A204.1 (cell line): Measurements from ENCODE around the gene GSS.

Source experiments
- FAIRE-seq: peaks from 2 replicates; lab custom pipeline; 2012; peaks lifted over from hg19 to GRCh38; lab: Jason Lieb, UNC

Gene GSS

GRCh38 chr20:34945315-34946077, 10.1 kb downstream of the GSS start:
- no peak for FAIRE-seq

DNA sequence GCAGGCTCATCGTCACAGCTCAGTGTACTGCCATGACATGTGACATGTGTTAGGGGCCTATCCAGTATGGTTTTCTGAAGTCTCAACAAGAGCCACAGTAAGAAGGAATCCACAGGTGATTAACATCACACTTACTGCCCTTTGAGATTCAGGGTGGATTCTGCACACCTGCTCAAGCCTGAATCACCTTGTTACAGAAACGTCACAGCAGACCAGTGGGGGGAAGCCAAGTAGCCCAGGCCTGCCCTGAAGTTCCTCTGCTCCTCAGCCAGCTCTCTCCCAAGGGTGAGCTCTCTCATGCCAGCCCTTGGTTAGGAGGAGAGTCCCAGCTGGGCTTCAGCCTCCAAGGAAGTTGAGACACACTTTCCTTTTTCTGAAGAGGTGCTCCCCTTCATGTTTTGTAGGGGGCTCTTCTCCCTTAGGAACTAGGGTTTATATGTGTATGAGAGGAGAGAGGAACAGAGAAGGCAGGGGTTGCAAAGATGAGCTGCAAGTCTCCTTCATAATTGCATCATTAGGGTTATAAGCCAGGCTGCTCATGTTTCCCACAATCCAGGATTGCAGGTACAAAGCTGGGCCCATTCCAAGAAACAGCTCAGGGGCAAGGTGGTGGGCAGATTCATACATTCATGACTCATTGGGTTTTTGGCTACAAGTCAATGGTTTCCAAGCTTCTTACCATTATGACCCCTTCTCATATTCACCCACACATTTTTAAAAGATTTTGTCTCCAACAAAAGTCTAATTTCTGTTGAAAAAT, 11.6 kb downstream of the GSS start:
- FAIRE-seq: no peak

- no peak for FAIRE-seq
Observed at GRCh38 chr20:34942301-34942700, 13.3 kb downstream of the GSS start.

DNA sequence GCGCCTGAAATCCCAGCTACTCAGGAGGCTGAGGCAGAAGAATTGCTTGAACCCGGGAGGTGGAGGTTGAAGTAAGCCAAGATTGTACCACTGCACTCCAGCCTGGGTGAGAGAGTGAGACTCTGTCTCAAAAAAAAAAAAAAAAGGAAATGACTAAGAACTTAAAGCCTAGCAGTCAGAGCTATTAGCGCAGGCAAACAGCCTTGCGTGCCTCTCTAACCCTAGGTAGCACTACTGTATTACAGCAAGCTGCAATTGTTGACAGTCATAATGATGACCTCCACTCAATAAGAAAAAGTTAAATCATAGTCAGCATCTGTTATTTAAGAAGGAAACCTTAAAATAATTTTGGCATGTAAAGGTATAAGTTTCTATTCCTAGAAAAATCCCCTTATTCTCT, 14.4 kb downstream of the GSS start:
- no peak for FAIRE-seq

DNA sequence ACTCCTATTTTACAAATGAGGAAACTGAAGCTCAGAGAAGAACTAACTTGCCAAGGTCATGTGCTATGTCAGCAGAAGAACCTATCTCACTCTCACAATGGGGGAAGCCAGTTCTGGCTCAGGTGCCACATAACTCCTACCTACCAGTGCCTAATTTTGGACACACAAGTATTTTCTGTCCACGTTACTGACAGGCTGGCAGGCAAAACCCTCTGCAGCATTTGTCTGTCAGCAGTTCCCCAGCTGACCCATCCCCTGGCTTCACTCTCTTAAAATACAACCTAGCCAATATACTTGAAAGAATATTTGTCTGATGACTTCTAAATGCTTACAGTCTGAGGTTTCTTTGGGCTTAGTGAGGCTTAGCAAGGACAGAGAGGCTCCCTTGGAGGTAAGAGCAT, 15.5 kb downstream of the GSS start:
- FAIRE-seq: no peak

DNA sequence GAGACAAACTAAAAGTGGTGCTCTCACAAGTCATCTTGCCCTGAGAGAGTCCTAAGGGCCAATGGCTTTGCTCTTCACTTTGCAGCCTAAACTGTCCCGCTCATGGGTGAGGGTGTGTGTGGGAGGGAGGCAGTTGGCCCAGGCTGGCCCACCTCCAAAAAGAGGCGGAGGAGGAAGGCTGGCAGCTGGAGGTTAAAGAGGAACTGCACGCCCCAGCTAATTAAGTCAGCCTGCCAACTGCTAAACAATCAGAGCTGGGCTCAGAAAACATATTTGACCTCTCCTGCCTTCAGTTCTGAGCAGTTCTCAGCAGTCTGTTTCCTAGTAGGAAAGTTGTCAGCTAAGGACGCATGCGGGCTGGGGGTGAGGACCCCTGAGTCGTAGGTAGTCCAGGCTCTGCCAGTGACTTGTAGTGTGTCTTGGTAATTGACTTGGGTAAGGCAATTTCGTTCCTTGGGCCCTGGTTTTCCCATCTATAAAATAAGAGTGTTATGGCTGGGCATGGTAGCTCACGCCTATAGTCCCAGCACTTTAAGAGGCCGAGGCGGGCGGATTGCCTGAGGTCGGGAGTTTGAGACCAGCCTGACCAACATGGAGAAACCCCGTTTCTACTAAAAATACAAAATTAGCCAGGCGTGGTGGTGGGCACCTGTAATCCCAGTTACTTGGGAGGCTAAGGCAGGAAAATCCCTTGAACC, 17.0 kb downstream of the GSS start:
- FAIRE-seq: no peak

GRCh38 chr20:34931771-34932170, 23.8 kb downstream of the GSS start:
- FAIRE-seq: no peak

DNA sequence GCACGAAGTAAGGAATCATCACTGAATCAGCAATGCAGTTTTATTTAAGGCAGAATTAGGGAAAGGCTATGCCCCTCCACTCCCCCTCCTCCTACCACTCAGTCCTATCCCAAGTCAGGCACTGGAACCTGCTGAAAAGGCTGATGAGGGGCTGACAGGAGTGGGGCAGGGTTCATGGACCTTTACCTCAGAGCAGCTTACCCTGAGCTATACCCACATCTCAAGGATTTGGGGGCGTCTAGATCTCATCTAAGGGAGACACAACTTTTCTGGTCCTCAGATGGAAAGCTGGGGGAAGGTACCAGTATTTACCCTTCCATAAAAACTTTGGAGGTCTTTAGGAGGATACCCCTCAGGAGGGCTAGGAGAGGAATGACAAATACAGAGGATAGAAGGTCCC, 27.2 kb downstream of the GSS start:
- FAIRE-seq: no peak

DNA sequence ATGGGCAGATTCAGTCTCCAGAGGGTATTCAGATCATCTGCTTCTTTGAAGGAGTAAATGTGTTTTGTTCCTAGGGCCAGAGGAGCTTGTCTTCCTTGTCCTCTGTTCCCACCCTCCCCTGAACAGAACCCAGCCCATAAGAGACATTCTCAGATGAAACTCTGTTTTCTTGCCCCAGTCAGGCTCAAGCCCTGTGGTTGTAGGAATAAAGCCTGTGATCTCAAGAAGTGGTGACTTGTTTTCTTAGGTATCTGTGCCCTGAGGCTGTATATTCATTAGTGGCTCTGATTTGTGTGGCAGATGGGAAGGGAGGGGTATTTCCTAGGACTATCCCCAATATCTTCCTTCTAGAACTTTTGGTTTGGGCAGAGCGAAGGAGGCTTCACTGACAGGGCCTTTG, 27.9 kb downstream of the GSS start:
- no peak for FAIRE-seq

GRCh38 chr20:34926581-34926980, 29.0 kb downstream of the GSS start:
- no peak for FAIRE-seq

DNA sequence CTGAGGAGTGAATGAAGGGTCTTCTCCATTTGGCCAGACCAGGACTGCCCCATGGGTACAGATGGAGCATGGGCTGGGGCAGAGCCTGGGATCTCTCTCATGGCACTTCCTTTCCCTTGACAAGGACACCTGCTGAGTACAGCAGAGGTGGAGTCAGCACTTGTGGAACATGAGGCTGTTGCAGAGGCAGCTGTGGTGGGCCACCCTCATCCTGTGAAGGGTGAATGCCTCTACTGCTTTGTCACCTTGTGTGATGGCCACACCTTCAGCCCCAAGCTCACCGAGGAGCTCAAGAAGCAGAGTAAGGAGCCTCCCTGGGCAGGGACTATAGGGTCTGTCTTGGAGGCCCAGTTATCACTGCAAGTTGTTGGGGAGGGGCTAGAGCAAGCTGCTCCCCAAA, 29.6 kb downstream of the GSS start:
- no peak for FAIRE-seq

DNA sequence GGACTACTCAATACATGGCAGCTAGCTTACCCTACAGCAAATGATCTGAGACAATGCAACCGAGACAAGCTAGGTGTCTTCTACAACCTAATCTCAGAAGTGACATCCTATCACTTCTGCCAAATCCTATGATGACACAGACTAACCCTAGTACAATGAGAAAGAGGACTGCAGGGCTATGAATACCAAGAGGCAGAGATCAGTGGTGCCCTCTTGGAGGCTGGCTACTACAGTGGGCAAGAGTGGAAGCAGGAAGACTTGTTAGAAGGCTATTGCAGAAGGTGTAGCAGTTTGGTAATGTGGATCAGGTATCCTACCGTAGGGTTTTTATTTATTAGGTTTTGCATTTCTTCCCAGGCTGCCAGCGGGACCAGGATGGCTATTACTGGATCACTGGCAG, 30.3 kb downstream of the GSS start:
- FAIRE-seq: no peak

GRCh38 chr20:34923414-34923813, 32.2 kb downstream of the GSS start:
- no peak for FAIRE-seq

DNA sequence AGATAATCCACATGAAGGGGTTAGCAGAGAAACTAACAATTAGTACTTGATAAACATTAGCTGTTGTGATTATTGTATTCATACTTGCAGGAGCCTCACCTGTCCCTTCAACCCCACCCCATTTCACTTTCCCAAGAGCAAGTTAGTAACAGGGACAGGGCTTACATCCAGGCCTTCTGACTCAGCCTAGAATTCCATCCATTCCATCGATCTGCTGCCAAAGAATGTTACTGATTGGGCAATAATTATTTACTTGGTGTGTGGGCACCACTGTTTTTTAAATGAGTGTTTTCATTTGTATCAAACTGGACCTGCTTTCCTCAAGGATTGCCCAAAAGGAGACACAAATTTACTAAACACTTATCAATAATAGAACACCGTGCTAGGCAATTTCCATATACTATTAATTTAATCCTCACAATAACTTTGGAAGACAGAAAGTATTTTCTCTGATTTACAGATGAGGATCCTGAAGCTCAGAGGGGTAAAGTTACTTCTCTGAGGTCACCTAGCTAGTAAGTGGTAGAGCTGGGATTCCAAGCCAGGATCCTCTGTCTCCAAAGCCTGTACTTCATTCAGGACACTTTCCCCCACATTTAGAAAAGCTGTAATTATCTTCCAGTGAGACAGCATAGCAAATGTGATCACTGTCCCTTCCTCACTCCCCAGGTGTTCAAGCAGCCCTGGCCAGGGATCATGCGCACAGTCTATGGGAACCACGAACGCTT, 32.8 kb downstream of the GSS start:
- FAIRE-seq: no peak

DNA sequence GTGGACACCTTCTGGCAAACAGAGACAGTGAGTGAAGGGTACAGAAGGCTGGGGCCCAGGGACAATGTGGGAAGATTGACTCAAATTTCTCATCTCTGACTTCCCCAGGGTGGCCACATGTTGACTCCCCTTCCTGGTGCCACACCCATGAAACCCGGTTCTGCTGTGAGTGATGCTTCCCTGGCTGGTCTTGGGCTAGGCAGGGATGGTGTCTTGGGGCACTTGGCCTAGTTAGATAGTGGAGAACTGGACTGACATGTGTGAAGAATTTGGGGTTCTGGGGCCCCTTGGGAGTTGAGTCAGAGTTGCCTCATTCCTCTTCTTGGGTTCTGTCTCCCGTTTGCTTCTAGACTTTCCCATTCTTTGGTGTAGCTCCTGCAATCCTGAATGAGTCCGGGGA, 34.2 kb downstream of the GSS start:
- no peak for FAIRE-seq

GRCh38 chr20:34920055-34920454, 35.6 kb downstream of the GSS start:
- no peak for FAIRE-seq

- no peak for FAIRE-seq
Observed at GRCh38 chr20:34916774-34917354, 38.7 kb downstream of the GSS start.

DNA sequence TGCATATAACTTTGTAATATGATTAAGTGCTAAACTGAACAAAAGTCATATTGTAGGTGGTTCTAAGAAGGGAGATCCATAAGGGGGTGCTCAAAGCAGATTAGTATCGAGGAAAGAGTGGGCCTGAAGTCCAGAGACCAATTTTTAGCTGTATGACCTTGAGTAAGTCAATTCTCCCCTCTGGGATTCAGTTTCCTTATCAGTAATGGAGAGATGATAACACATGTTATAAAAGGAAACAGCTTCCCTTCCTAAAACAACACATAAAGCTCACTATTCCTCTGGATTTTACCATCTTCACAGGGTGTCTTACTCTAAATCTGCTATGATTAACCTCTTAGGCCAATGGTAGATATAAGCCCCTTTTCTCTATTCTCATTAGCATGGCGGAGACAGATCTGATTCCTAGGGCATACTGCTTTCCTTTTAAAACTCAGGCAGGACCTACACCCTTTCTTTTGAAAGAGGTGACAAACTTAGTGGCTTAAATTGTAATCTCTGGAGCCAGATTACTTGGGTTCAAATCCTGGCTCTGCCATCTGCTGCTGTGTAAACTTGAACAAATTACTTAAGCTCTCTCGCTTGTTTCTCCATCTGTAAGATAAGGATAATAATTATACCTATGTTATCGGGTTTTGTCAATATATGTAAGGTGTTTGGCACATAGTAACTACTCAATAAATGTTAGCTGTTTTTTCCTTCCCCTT, 39.7 kb downstream of the GSS start:
- FAIRE-seq: no peak

GRCh38 chr20:34915131-34915530, 40.5 kb downstream of the GSS start:
- FAIRE-seq: no peak

DNA sequence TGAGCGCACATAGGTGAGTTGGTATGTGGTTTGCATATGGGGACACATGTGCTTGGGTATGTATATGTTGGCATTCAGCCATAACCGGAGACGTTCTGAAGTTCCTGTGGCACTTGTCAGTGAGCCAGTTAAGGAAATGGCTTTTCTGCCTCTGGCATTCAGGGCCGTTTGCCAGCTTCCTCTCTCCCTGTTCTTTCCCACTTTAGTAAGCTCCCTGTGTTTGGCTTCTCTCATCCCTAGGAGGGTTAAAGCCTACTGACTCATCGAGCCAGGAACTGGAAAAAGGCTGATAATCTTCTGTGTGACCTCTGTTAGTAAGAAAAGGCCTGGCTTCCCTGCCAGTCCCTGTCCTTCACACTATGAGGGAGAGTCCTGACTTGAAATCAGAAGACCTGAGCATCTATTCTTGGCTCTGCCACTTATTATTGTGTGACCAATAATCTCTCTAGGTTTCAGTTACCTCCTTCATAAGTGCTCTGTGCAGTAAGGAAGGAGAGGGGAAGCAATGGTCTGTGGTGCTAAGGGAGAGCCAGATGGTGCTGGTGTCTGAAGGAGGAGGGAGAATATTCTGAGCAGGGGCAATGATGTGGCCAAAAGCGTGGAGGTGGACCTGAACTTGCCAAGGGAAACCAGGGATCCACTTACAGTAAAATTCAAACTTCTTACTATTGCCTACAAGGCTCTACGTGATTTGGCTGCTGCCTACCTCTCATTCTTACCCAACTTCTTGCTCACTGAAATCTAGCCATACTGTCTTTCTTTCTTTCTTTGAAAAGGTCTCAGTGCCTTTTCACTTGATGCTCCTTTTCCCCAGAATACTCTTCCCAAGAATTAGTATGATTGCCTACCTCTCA, 47.8 kb downstream of the GSS start:
- FAIRE-seq: no peak

- no peak for FAIRE-seq
Observed at GRCh38 chr20:34904202-34904621, 51.4 kb downstream of the GSS start.
